ENCODE measurements around the gene RND3.

Gene RND3, protein sequence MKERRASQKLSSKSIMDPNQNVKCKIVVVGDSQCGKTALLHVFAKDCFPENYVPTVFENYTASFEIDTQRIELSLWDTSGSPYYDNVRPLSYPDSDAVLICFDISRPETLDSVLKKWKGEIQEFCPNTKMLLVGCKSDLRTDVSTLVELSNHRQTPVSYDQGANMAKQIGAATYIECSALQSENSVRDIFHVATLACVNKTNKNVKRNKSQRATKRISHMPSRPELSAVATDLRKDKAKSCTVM

DNA sequence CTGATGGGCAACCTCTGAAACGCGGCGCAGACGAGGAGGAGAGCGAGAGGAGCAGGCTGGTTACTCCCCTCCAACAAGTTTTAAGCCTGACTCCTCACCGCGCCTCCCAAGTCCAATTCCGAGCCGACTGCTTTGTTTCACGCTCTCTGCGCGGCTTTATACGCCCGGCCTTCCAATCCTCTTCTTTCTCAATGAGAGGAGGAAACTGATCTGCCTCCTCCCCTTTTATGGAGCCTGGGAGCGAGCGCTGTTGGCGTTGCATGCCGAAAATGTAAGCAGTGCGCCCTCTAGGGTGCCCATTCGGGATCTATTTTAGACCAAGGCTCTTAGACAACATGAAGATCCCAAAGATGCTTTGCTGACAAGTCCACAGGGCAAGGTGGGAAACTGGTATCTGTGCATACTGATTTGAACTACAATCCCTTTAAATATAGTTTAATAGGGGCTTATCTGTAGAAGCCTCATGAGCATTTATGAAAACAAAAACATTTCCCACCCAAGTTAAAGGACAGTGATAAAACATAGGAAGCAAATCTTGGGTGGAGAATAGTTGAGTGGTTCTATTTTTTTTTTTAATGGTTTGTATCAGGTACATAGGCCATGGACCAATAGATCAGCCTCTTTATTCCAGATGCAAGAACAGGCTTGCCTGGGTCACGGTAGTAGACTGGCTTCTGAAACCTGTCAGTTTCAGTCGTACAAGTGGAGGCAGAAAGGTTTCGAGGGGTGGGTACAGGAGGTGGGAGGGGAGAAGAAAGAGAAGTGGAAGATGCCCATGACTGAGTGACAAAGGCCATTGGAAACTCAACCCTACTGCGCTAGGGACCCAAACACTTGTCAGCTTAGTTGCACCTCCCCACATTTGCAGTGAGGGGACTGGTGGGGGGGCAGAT, at the start of gene RND3:
Gene RND3, minus strand, starts transcription at position 131 of the 893 bp plus-strand sequence. CDS start 250 bp downstream, outside the sequence.
- TF ChIP-seq, protein P1, sequence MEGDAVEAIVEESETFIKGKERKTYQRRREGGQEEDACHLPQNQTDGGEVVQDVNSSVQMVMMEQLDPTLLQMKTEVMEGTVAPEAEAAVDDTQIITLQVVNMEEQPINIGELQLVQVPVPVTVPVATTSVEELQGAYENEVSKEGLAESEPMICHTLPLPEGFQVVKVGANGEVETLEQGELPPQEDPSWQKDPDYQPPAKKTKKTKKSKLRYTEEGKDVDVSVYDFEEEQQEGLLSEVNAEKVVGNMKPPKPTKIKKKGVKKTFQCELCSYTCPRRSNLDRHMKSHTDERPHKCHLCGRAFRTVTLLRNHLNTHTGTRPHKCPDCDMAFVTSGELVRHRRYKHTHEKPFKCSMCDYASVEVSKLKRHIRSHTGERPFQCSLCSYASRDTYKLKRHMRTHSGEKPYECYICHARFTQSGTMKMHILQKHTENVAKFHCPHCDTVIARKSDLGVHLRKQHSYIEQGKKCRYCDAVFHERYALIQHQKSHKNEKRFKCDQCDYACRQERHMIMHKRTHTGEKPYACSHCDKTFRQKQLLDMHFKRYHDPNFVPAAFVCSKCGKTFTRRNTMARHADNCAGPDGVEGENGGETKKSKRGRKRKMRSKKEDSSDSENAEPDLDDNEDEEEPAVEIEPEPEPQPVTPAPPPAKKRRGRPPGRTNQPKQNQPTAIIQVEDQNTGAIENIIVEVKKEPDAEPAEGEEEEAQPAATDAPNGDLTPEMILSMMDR (IDR thresholded peaks at IDR 0.05; ENCODE audit: borderline replicate concordance, control extremely low read depth, extremely low read depth, insufficient read depth, missing control alignments) = peak; percentile 68
- DNase-seq (ENCODE audit: low spot score) = peak; percentile 66
- in situ Hi-C loops (cut with MboI; ENCODE audit: low sequenced_read_pairs, unreplicated experiment) = loop anchor here (10.0 kb wide), 1 partner anchor 893 kb away; no protein-coding TSS in a partner anchor

DNA sequence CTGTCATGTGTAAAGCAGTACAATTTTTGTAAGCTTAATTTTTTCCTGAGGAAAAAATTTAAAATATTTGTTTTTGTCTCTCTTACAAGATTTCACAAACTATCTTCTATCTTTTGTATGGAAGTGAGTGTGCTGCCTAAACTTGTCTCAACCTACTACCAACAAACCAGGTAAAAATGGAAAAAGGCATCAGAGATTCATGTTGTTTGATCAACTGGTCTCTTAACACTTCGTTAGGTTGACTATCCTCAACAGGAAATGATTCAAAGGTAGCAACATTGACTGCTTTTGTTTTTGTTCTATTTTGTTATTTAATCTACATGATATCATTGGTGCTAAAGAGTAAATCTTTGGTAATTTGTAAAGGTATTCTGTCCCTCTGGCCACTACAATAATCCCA, 47.7 kb upstream of the RND3 start:
- TF ChIP-seq, protein P1 (IDR thresholded peaks at IDR 0.05; ENCODE audit: borderline replicate concordance, control extremely low read depth, extremely low read depth, insufficient read depth, missing control alignments) = no peak
- in situ Hi-C loops (cut with MboI; ENCODE audit: low sequenced_read_pairs, unreplicated experiment) = no loop called here
- no peak for DNase-seq (ENCODE audit: low spot score)

DNA sequence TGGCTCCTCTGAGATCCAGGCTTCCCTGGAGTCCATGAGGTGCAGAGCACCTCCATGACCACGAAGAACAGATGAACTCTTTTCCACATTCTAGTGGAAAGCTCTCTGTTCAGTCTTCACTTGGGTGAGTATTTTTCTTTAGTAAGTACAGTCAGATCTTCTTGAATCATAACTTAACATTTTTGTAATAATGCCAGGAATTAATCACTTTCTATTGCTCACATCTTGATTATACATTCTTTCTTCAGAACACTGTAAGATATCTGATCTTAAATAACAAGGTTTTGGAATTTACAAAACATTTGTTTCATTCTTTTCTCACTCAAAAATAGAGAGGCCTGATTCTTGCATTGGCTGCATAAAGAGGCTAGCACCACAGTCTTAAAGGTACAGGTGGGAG, 45.4 kb upstream of the RND3 start:
- in situ Hi-C loops (cut with MboI; ENCODE audit: low sequenced_read_pairs, unreplicated experiment) = no loop called here
- no peak for DNase-seq (ENCODE audit: low spot score)
- TF ChIP-seq, protein P1 (IDR thresholded peaks at IDR 0.05; ENCODE audit: borderline replicate concordance, control extremely low read depth, extremely low read depth, insufficient read depth, missing control alignments) = no peak

DNA sequence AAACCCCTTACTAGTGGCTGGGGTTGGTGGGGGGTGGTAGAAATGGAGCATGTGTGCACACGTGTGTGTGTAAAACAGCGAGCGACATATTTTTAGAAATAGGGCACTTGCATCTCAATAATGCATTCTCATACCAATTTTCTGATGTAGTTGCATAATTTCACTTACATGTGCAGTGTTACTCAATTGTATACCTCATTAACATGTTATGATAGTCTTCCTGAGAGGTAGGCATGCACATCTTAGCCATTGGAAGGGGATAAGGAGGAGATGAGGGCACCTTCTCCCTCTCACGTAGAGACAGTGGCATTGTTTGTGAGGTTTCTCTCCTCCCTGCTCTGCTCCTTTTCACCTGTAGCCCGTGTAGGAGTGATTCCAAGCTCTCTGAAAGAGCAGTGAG, 44.6 kb upstream of the RND3 start:
- in situ Hi-C loops (cut with MboI; ENCODE audit: low sequenced_read_pairs, unreplicated experiment) = no loop called here
- no peak for DNase-seq (ENCODE audit: low spot score)
- TF ChIP-seq, protein P1 (IDR thresholded peaks at IDR 0.05; ENCODE audit: borderline replicate concordance, control extremely low read depth, extremely low read depth, insufficient read depth, missing control alignments) = no peak

DNA sequence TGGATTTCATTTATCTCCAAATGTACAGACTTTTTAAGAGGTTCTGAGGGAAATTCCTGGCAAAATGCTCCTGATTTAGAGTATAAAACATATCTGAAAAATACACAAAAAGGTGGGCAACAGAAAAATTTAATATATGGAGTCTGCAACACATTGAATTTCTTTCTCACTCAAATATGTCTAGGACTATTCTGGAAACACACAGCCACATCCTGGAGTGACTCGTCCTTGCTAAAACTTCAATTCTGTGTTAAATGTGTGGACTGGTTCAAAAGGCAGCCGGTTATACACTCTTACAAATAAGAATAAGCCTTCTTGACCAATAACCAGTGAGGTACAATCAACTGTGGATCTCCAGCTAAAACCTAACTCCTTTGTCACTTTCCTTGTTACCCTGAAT, 44.1 kb upstream of the RND3 start:
- DNase-seq (ENCODE audit: low spot score) = no peak
- TF ChIP-seq, protein P1 (IDR thresholded peaks at IDR 0.05; ENCODE audit: borderline replicate concordance, control extremely low read depth, extremely low read depth, insufficient read depth, missing control alignments) = no peak
- in situ Hi-C loops (cut with MboI; ENCODE audit: low sequenced_read_pairs, unreplicated experiment) = no loop called here

DNA sequence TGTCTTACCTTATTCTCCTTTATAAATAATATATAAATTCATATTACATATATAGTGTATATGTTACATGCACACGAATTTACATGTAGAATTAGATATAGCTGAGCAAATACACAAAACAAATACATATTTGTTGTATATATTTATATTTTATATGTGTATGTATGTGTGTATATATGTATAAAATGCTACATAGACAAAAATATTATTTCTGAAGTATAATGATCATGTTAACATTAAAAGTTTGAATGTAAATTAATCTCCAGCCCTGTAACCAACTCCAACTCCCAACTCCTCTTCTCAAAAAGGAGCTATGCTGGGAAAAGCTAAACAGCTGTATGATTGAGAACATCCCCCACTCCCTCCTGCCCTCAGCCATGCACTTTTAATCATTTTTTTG, 42.7 kb upstream of the RND3 start:
- TF ChIP-seq, protein P1 (IDR thresholded peaks at IDR 0.05; ENCODE audit: borderline replicate concordance, control extremely low read depth, extremely low read depth, insufficient read depth, missing control alignments) = no peak
- no peak for DNase-seq (ENCODE audit: low spot score)
- in situ Hi-C loops (cut with MboI; ENCODE audit: low sequenced_read_pairs, unreplicated experiment) = no loop called here

Measured in GM13976 (cell line).